ENCODE data around the gene MUCL1.
"Not testable (repeated sequence)": the region's sequence is repeated elsewhere in the genome, so short reads cannot be mapped to it uniquely, and the experiment has no call there.

Gene MUCL1

GRCh38 chr12:54888428-54888827 lies 34.1 kb downstream of the MUCL1 start:
- not testable (repeated sequence) for H3K27ac ChIP-seq (ENCODE audit: insufficient read depth, low read depth, low read length, poor library complexity, severe bottlenecking); H3K4me1 ChIP-seq (ENCODE audit: control insufficient read depth, insufficient read depth, low read length); H3K4me3 ChIP-seq (ENCODE audit: insufficient read depth, low read depth, low read length); H3K36me3 ChIP-seq (ENCODE audit: control insufficient read depth, insufficient read depth, low read length); H3K27me3 ChIP-seq (ENCODE audit: control insufficient read depth, insufficient read depth, low read length, poor library complexity, severe bottlenecking); H3K9me3 ChIP-seq (ENCODE audit: control insufficient read depth, low read length)
- WGBS, 2 experiments = 48 to 54% methylated on average over 11 of the region's 11 CpGs

- Histone ChIP-seq H3K27ac (ENCODE audit: insufficient read depth, low read depth, low read length, poor library complexity, severe bottlenecking) (no peak overlapping the region), H3K36me3 (ENCODE audit: control insufficient read depth, insufficient read depth, low read length) (no peaks in the 10 kb centered on the region), H3K27me3 (ENCODE audit: control insufficient read depth, insufficient read depth, low read length, poor library complexity, severe bottlenecking) (no peaks in the 10 kb centered on the region), H3K4me1 (ENCODE audit: control insufficient read depth, insufficient read depth, low read length) (no peaks in the 10 kb centered on the region), H3K4me3 (ENCODE audit: insufficient read depth, low read depth, low read length) (no peak overlapping the region), H3K9me3 (ENCODE audit: control insufficient read depth, low read length) (no peaks in the 10 kb centered on the region)
- WGBS, 2 experiments = 96 to 100% methylated on average over 3 of the region's 3 CpGs
Observed at GRCh38 chr12:54890339-54890738, 36.0 kb downstream of the MUCL1 start.

- 89 to 91% methylated on average over 3 of the region's 3 CpGs for WGBS, 2 experiments
- no peak overlapping the region for H3K4me3 ChIP-seq (ENCODE audit: insufficient read depth, low read depth, low read length)
- H3K36me3 ChIP-seq (ENCODE audit: control insufficient read depth, insufficient read depth, low read length) = no peaks in the 10 kb centered on the region
- no peaks in the 10 kb centered on the region for H3K4me1 ChIP-seq (ENCODE audit: control insufficient read depth, insufficient read depth, low read length)
- H3K9me3 ChIP-seq (ENCODE audit: control insufficient read depth, low read length) = no peaks in the 10 kb centered on the region
- no peaks in the 10 kb centered on the region for H3K27me3 ChIP-seq (ENCODE audit: control insufficient read depth, insufficient read depth, low read length, poor library complexity, severe bottlenecking)
- H3K27ac ChIP-seq (ENCODE audit: insufficient read depth, low read depth, low read length, poor library complexity, severe bottlenecking) = no peak overlapping the region
Observed at GRCh38 chr12:54891717-54892478, 37.6 kb downstream of the MUCL1 start.

Measured in ectodermal cell (in vitro differentiated cells).